HEK293 (cell line): ENCODE data around the gene RPS24.

Experiments
- IKZF3 ChIP-seq: fragments of 450-650 bp; IDR thresholded peaks from 2 replicates; pipeline ENCODE4 v1.5.0; 2018; ENCODE audit warnings: missing biosample characterization, mild to moderate bottlenecking, missing genetic modification characterization, moderate library complexity
- KLF1 ChIP-seq: fragments of 450-650 bp; formaldehyde crosslinking; IDR thresholded peaks from 2 replicates; pipeline ENCODE4 v1.5.1; 2016; ENCODE audit warnings: missing biosample characterization, missing genetic modification characterization
- KLF10 ChIP-seq: fragments of 450-650 bp; IDR thresholded peaks from 2 replicates; pipeline ENCODE4 v1.5.1; 2018; ENCODE audit warnings: missing biosample characterization, mild to moderate bottlenecking, missing genetic modification characterization
- SP2 ChIP-seq: fragments of 450-650 bp; formaldehyde crosslinking; IDR thresholded peaks from 2 replicates; pipeline ENCODE4 v1.5.1; 2016; ENCODE audit warnings: missing biosample characterization, missing genetic modification characterization
- SP3 ChIP-seq: fragments of 450-650 bp; formaldehyde crosslinking; IDR thresholded peaks from 2 replicates; pipeline ENCODE4 v1.5.1; 2016; ENCODE audit warnings: missing biosample characterization, missing genetic modification characterization
- ZBTB20 ChIP-seq: fragments of 450-650 bp; formaldehyde crosslinking; IDR thresholded peaks from 2 replicates; pipeline ENCODE4 v1.5.1; 2016; ENCODE audit warnings: missing biosample characterization, missing genetic modification characterization
- ZFP41 ChIP-seq: fragments of 450-650 bp; formaldehyde crosslinking; IDR thresholded peaks from 2 replicates; pipeline ENCODE4 v1.5.1; 2016; ENCODE audit warnings: missing biosample characterization, missing genetic modification characterization, borderline replicate concordance
- ZIC2 ChIP-seq: fragments of 450-650 bp; formaldehyde crosslinking; IDR thresholded peaks from 2 replicates; pipeline ENCODE4 v1.5.1; 2016; ENCODE audit warnings: missing biosample characterization, missing genetic modification characterization
- ZNF138 ChIP-seq: fragments of 450-650 bp; formaldehyde crosslinking; IDR thresholded peaks from 2 replicates; pipeline ENCODE4 v1.5.1; 2016; ENCODE audit warnings: missing biosample characterization, missing genetic modification characterization, borderline replicate concordance
- ZNF157 ChIP-seq: fragments of 450-650 bp; formaldehyde crosslinking; IDR thresholded peaks from 2 replicates; pipeline ENCODE4 v1.5.1; 2016; ENCODE audit warnings: missing biosample characterization, missing genetic modification characterization
- ZNF169 ChIP-seq: fragments of 450-650 bp; formaldehyde crosslinking; IDR thresholded peaks from 2 replicates; pipeline ENCODE4 v1.5.1; 2016; ENCODE audit warnings: missing biosample characterization, missing genetic modification characterization
- ZNF223 ChIP-seq: fragments of 450-650 bp; formaldehyde crosslinking; IDR thresholded peaks from 2 replicates; pipeline ENCODE4 v1.5.1; 2016; ENCODE audit warnings: missing biosample characterization, missing genetic modification characterization
- ZNF394 ChIP-seq: fragments of 450-650 bp; formaldehyde crosslinking; IDR thresholded peaks from 2 replicates; pipeline ENCODE4 v1.5.1; 2016; ENCODE audit warnings: missing biosample characterization, missing genetic modification characterization, mild to moderate bottlenecking, moderate library complexity, borderline replicate concordance
- ZNF423 ChIP-seq: fragments of 450-650 bp; formaldehyde crosslinking; IDR thresholded peaks from 2 replicates; pipeline ENCODE4 v1.5.1; 2016; ENCODE audit warnings: missing biosample characterization, missing genetic modification characterization
- ZNF529 ChIP-seq: fragments of 450-650 bp; formaldehyde crosslinking; IDR thresholded peaks from 2 replicates; pipeline ENCODE4 v1.5.1; 2017; ENCODE audit warnings: missing genetic modification characterization, missing biosample characterization; ENCODE audit not compliant: insufficient replicate concordance
- ZNF596 ChIP-seq: fragments of 450-650 bp; IDR thresholded peaks from 2 replicates; pipeline ENCODE4 v1.5.0; 2018; ENCODE audit warnings: missing biosample characterization, mild to moderate bottlenecking, missing genetic modification characterization, moderate library complexity
- ZNF776 ChIP-seq: fragments of 450-650 bp; formaldehyde crosslinking; IDR thresholded peaks from 2 replicates; pipeline ENCODE4 v1.5.0; 2017; ENCODE audit warnings: missing biosample characterization, missing genetic modification characterization, borderline replicate concordance
- TF ChIP-seq, protein P1 (sequence below): fragments of 450-650 bp; formaldehyde crosslinking; IDR thresholded peaks from 2 replicates; pipeline ENCODE4 v1.5.1; 2016; ENCODE audit warnings: missing biosample characterization, missing genetic modification characterization, low read depth
- TF ChIP-seq, protein P2 (sequence below): fragments of 450-650 bp; formaldehyde crosslinking; conservative IDR thresholded peaks from 2 replicates; pipeline ENCODE4 v1.5.1; 2016; ENCODE audit warnings: low read depth, missing biosample characterization, missing genetic modification characterization
- TF ChIP-seq, protein P3 (sequence below): fragments of 450-650 bp; formaldehyde crosslinking; IDR thresholded peaks from 2 replicates; pipeline ENCODE4 v1.5.1; 2017; ENCODE audit warnings: missing biosample characterization, missing genetic modification characterization
- TF ChIP-seq, protein P4 (sequence below): fragments of 450-650 bp; formaldehyde crosslinking; IDR thresholded peaks from 2 replicates; pipeline ENCODE4 v1.5.1; 2016; ENCODE audit warnings: missing biosample characterization, missing genetic modification characterization
- TF ChIP-seq, protein P5 (sequence below): fragments of 450-650 bp; formaldehyde crosslinking; IDR thresholded peaks from 2 replicates; pipeline ENCODE4 v1.5.1; 2016; ENCODE audit warnings: missing biosample characterization, missing genetic modification characterization
- TF ChIP-seq, protein P6 (sequence below): fragments of 450-650 bp; formaldehyde crosslinking; IDR thresholded peaks from 2 replicates; pipeline ENCODE4 v1.5.1; 2016; ENCODE audit warnings: missing biosample characterization, missing genetic modification characterization
- TF ChIP-seq, protein P7 (sequence below): fragments of 450-650 bp; formaldehyde crosslinking; IDR thresholded peaks from 2 replicates; pipeline ENCODE4 v1.5.1; 2017; ENCODE audit warnings: missing biosample characterization, missing genetic modification characterization

Gene RPS24

DNA sequence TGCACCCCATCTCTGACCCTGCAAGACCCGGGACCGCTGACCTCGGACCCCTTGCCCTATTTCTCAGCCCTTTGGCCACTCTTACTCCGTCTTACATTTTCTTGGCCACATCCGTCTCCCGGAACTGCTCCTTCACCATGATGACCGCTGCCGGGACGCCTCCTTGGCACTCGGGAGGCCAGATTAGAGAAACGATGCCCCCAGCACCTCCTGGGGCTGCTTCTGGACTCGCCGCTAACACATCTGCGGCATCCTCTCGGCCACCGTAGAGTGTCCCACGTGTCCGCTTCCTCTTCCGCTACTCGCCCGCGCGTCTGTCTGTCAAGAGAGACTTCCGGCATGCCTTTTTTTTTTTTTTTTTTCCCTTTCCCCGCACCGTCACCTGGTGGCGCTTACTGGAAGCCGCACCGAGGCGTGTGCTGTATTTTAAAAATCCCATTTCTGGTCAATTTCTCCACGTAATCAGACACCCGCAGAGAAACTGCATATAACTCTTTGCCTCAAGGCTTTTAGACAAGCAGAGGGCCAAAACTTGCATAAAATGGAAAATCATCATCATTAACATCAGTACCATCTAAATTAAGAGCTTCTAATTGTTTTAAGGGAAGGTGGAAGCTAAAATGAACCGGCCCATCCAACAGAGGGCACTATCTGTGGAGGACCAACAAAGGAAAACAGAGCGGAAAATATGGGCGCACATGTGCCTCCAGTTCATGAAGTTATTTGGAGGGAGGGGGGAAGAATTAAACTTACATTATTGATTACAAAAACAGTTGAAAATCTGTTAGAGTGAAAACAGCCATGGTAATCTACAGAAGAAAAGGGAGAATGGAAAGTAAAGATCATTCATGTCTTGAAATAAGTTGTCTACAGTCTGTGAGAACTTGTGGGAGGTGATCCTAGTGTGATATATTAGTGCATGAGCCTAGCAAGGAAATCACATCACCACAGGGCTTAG lies 4.1 kb upstream of the RPS24 start, which contains the start of gene POLR3A (continued):
- TF ChIP-seq, protein P1, sequence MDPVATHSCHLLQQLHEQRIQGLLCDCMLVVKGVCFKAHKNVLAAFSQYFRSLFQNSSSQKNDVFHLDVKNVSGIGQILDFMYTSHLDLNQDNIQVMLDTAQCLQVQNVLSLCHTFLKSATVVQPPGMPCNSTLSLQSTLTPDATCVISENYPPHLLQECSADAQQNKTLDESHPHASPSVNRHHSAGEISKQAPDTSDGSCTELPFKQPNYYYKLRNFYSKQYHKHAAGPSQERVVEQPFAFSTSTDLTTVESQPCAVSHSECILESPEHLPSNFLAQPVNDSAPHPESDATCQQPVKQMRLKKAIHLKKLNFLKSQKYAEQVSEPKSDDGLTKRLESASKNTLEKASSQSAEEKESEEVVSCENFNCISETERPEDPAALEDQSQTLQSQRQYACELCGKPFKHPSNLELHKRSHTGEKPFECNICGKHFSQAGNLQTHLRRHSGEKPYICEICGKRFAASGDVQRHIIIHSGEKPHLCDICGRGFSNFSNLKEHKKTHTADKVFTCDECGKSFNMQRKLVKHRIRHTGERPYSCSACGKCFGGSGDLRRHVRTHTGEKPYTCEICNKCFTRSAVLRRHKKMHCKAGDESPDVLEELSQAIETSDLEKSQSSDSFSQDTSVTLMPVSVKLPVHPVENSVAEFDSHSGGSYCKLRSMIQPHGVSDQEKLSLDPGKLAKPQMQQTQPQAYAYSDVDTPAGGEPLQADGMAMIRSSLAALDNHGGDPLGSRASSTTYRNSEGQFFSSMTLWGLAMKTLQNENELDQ (tag by site-specific recombination) = no peak
- TF ChIP-seq ZNF157 (tag by site-specific recombination) (no peak), KLF1 (no peak), ZIC2 (tag by site-specific recombination) (peak; percentile 30; the same call in 1 of the 2 replicates), ZNF423 (no peak), ZNF394 (tag by site-specific recombination) (peak; percentile 38), ZNF223 (no peak), ZNF776 (tag by site-specific recombination) (no peak), ZNF529 (tag by site-specific recombination) (no peak), SP2 (tag by site-specific recombination) (peak; percentile 89), KLF10 (tag by site-specific recombination) (peak; percentile 49), ZFP41 (tag by site-specific recombination) (no peak), ZNF169 (tag by site-specific recombination) (no peak), SP3 (peak; percentile 61), ZNF596 (tag by site-specific recombination) (no peak), ZBTB20 (peak; percentile 14; the same call in 1 of the 2 replicates), ZNF138 (tag by site-specific recombination) (no peak), IKZF3 (peak; percentile 67; the same call in 1 of the 2 replicates)
- TF ChIP-seq, protein P2, sequence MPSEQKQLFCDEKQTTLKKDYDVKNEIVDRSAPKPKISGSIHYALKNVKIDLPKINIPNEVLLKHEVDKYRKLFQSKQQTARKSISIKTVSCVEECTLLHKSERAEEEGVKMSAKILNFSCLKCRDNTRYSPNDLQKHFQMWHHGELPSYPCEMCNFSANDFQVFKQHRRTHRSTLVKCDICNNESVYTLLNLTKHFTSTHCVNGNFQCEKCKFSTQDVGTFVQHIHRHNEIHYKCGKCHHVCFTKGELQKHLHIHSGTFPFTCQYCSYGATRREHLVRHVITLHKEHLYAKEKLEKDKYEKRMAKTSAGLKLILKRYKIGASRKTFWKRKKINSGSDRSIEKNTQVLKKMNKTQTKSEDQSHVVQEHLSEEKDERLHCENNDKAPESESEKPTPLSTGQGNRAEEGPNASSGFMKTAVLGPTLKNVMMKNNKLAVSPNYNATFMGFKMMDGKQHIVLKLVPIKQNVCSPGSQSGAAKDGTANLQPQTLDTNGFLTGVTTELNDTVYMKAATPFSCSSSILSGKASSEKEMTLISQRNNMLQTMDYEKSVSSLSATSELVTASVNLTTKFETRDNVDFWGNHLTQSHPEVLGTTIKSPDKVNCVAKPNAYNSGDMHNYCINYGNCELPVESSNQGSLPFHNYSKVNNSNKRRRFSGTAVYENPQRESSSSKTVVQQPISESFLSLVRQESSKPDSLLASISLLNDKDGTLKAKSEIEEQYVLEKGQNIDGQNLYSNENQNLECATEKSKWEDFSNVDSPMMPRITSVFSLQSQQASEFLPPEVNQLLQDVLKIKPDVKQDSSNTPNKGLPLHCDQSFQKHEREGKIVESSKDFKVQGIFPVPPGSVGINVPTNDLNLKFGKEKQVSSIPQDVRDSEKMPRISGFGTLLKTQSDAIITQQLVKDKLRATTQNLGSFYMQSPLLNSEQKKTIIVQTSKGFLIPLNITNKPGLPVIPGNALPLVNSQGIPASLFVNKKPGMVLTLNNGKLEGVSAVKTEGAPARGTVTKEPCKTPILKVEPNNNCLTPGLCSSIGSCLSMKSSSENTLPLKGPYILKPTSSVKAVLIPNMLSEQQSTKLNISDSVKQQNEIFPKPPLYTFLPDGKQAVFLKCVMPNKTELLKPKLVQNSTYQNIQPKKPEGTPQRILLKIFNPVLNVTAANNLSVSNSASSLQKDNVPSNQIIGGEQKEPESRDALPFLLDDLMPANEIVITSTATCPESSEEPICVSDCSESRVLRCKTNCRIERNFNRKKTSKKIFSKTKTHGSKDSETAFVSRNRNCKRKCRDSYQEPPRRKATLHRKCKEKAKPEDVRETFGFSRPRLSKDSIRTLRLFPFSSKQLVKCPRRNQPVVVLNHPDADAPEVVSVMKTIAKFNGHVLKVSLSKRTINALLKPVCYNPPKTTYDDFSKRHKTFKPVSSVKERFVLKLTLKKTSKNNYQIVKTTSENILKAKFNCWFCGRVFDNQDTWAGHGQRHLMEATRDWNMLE = peak; percentile 85
- TF ChIP-seq, protein P3, sequence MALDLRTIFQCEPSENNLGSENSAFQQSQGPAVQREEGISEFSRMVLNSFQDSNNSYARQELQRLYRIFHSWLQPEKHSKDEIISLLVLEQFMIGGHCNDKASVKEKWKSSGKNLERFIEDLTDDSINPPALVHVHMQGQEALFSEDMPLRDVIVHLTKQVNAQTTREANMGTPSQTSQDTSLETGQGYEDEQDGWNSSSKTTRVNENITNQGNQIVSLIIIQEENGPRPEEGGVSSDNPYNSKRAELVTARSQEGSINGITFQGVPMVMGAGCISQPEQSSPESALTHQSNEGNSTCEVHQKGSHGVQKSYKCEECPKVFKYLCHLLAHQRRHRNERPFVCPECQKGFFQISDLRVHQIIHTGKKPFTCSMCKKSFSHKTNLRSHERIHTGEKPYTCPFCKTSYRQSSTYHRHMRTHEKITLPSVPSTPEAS = no peak
- TF ChIP-seq, protein P4, sequence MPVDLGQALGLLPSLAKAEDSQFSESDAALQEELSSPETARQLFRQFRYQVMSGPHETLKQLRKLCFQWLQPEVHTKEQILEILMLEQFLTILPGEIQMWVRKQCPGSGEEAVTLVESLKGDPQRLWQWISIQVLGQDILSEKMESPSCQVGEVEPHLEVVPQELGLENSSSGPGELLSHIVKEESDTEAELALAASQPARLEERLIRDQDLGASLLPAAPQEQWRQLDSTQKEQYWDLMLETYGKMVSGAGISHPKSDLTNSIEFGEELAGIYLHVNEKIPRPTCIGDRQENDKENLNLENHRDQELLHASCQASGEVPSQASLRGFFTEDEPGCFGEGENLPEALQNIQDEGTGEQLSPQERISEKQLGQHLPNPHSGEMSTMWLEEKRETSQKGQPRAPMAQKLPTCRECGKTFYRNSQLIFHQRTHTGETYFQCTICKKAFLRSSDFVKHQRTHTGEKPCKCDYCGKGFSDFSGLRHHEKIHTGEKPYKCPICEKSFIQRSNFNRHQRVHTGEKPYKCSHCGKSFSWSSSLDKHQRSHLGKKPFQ = no peak
- TF ChIP-seq, protein P5, sequence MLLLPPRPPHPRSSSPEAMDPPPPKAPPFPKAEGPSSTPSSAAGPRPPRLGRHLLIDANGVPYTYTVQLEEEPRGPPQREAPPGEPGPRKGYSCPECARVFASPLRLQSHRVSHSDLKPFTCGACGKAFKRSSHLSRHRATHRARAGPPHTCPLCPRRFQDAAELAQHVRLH (tag by site-specific recombination) = peak; percentile 45; the same call in 1 of the 2 replicates
- TF ChIP-seq, protein P6, sequence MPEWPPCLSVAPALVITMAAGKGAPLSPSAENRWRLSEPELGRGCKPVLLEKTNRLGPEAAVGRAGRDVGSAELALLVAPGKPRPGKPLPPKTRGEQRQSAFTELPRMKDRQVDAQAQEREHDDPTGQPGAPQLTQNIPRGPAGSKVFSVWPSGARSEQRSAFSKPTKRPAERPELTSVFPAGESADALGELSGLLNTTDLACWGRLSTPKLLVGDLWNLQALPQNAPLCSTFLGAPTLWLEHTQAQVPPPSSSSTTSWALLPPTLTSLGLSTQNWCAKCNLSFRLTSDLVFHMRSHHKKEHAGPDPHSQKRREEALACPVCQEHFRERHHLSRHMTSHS (tag by site-specific recombination) = no peak
- TF ChIP-seq, protein P7, sequence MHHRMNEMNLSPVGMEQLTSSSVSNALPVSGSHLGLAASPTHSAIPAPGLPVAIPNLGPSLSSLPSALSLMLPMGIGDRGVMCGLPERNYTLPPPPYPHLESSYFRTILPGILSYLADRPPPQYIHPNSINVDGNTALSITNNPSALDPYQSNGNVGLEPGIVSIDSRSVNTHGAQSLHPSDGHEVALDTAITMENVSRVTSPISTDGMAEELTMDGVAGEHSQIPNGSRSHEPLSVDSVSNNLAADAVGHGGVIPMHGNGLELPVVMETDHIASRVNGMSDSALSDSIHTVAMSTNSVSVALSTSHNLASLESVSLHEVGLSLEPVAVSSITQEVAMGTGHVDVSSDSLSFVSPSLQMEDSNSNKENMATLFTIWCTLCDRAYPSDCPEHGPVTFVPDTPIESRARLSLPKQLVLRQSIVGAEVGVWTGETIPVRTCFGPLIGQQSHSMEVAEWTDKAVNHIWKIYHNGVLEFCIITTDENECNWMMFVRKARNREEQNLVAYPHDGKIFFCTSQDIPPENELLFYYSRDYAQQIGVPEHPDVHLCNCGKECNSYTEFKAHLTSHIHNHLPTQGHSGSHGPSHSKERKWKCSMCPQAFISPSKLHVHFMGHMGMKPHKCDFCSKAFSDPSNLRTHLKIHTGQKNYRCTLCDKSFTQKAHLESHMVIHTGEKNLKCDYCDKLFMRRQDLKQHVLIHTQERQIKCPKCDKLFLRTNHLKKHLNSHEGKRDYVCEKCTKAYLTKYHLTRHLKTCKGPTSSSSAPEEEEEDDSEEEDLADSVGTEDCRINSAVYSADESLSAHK (tag by site-specific recombination) = no peak
